ENCODE measurements around the gene AUTS2.

GRCh38 chr7:69568266-69568665, 30.0 kb upstream of the AUTS2 start:
- no peak for TF ChIP-seq KLF13 (tag; IDR thresholded peaks at IDR 0.05; ENCODE audit: borderline replicate concordance, low read depth)
- TF ChIP-seq, protein P1, sequence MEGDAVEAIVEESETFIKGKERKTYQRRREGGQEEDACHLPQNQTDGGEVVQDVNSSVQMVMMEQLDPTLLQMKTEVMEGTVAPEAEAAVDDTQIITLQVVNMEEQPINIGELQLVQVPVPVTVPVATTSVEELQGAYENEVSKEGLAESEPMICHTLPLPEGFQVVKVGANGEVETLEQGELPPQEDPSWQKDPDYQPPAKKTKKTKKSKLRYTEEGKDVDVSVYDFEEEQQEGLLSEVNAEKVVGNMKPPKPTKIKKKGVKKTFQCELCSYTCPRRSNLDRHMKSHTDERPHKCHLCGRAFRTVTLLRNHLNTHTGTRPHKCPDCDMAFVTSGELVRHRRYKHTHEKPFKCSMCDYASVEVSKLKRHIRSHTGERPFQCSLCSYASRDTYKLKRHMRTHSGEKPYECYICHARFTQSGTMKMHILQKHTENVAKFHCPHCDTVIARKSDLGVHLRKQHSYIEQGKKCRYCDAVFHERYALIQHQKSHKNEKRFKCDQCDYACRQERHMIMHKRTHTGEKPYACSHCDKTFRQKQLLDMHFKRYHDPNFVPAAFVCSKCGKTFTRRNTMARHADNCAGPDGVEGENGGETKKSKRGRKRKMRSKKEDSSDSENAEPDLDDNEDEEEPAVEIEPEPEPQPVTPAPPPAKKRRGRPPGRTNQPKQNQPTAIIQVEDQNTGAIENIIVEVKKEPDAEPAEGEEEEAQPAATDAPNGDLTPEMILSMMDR (IDR thresholded peaks at IDR 0.05 in 2 of 3, conservative IDR thresholded peaks at IDR 0.05 in 1 of 3; ENCODE audit: insufficient read depth in 2 of 3, low read depth in 1 of 3, low read length in 3 of 3): no peak
- no peak for TF ChIP-seq EZH2 (IDR thresholded peaks at IDR 0.05; ENCODE audit: borderline replicate concordance, low read depth, low read length)
- TF ChIP-seq SREBF2 (CRISPR knock-in tag; IDR thresholded peaks at IDR 0.05): no peak
- TF ChIP-seq BMI1 (IDR thresholded peaks at IDR 0.05; ENCODE audit: low read length): no peak
